ENCODE data around the gene CDYL. TPM values are rescaled to one million over a fixed set of nuclear protein-coding genes. Genes with fewer than 3 reads are reported as not detected.
"Not testable (repeated sequence)": the region's sequence is repeated elsewhere in the genome, so short reads cannot be mapped to it uniquely, and the experiment has no call there.

Gene CDYL
- total RNA-seq, 6 experiments from 2014 or later, result 28.4 to 34.8 (median 33.8) TPM

GRCh38 chr6:4849226-4850022 is 73.2 kb downstream of the CDYL start:
- no peak overlapping the region for H3K4me3 Mint-ChIP-seq
- no peak for DNase-seq
- TF ChIP-seq CTCF (IDR thresholded peaks at IDR 0.05), result no peak
- H3K4me1 Mint-ChIP-seq (ENCODE audit: low read depth), result peaks cover 31% of the 10 kb centered on the region
- H3K9me3 Mint-ChIP-seq, result peaks cover 2% of the 10 kb centered on the region
- H3K36me3 Mint-ChIP-seq (ENCODE audit: low read depth), result peaks cover 2% of the 10 kb centered on the region
- H3K27ac Mint-ChIP-seq, result no peak overlapping the region
- H3K27me3 Mint-ChIP-seq (ENCODE audit: insufficient read depth), result no peaks in the 10 kb centered on the region; the same call in 1 of the 2 replicates

GRCh38 chr6:4851035-4851434 is 74.8 kb downstream of the CDYL start:
- Mint-ChIP-seq H3K4me1 (ENCODE audit: low read depth) (peaks cover 34% of the 10 kb centered on the region), H3K4me3 (no peak overlapping the region), H3K9me3 (no peaks in the 10 kb centered on the region), H3K27ac (no peak overlapping the region), H3K36me3 (ENCODE audit: low read depth) (no peaks in the 10 kb centered on the region), H3K27me3 (ENCODE audit: insufficient read depth) (no peaks in the 10 kb centered on the region)
- no peak for DNase-seq
- TF ChIP-seq CTCF (IDR thresholded peaks at IDR 0.05), result no peak

- not testable (repeated sequence) for H3K27ac Mint-ChIP-seq; H3K27me3 Mint-ChIP-seq (ENCODE audit: insufficient read depth); H3K9me3 Mint-ChIP-seq; DNase-seq; H3K4me3 Mint-ChIP-seq; H3K36me3 Mint-ChIP-seq (ENCODE audit: low read depth)
- H3K4me1 Mint-ChIP-seq (ENCODE audit: low read depth), result peaks cover 34% of the 10 kb centered on the region
Measured at GRCh38 chr6:4852186-4852585, 76.0 kb downstream of the CDYL start.

GRCh38 chr6:4852938-4853337 is 76.7 kb downstream of the CDYL start:
- H3K4me3 Mint-ChIP-seq, result no peak overlapping the region

GRCh38 chr6:4853349-4853748 is 77.1 kb downstream of the CDYL start:
- Mint-ChIP-seq H3K4me3 (no peak overlapping the region), H3K36me3 (ENCODE audit: low read depth) (no peaks in the 10 kb centered on the region), H3K9me3 (no peaks in the 10 kb centered on the region), H3K27ac (no peak overlapping the region), H3K27me3 (ENCODE audit: insufficient read depth) (peaks cover 3% of the 10 kb centered on the region), H3K4me1 (ENCODE audit: low read depth) (peaks cover 31% of the 10 kb centered on the region)
- DNase-seq, result no peak
- TF ChIP-seq CTCF (IDR thresholded peaks at IDR 0.05), result no peak

More at GRCh38 chr6:4852938-4853337, 76.7 kb downstream of the CDYL start:
- peaks cover 34% of the 10 kb centered on the region for H3K4me1 Mint-ChIP-seq (ENCODE audit: low read depth)
- no peaks in the 10 kb centered on the region for H3K9me3 Mint-ChIP-seq
- H3K36me3 Mint-ChIP-seq (ENCODE audit: low read depth), result no peaks in the 10 kb centered on the region
- TF ChIP-seq CTCF (IDR thresholded peaks at IDR 0.05), result no peak
- peaks cover 3% of the 10 kb centered on the region for H3K27me3 Mint-ChIP-seq (ENCODE audit: insufficient read depth)
- no peak for DNase-seq
- H3K27ac Mint-ChIP-seq, result no peak overlapping the region

GRCh38 chr6:4853782-4854511 is 77.7 kb downstream of the CDYL start:
- Mint-ChIP-seq H3K4me3 (no peak overlapping the region), H3K4me1 (ENCODE audit: low read depth) (peaks cover 30% of the 10 kb centered on the region), H3K27me3 (ENCODE audit: insufficient read depth) (peaks cover 3% of the 10 kb centered on the region), H3K36me3 (ENCODE audit: low read depth) (no peaks in the 10 kb centered on the region), H3K9me3 (no peaks in the 10 kb centered on the region), H3K27ac (no peak overlapping the region)
- no peak for DNase-seq
- no peak for TF ChIP-seq CTCF (IDR thresholded peaks at IDR 0.05)

All from HFFc6 (cell line).